NCI-H2029 (cell line): Measurements from ENCODE around the gene PLCL2.
A peak's percentile ranks its signal among the peaks of the same experiment; 100 is the strongest.

ENCODE experiments used
- DNase-seq: peaks from one replicate; lab custom pipeline; 2025; lab: John Stamatoyannopoulos, UW

Gene PLCL2

DNA sequence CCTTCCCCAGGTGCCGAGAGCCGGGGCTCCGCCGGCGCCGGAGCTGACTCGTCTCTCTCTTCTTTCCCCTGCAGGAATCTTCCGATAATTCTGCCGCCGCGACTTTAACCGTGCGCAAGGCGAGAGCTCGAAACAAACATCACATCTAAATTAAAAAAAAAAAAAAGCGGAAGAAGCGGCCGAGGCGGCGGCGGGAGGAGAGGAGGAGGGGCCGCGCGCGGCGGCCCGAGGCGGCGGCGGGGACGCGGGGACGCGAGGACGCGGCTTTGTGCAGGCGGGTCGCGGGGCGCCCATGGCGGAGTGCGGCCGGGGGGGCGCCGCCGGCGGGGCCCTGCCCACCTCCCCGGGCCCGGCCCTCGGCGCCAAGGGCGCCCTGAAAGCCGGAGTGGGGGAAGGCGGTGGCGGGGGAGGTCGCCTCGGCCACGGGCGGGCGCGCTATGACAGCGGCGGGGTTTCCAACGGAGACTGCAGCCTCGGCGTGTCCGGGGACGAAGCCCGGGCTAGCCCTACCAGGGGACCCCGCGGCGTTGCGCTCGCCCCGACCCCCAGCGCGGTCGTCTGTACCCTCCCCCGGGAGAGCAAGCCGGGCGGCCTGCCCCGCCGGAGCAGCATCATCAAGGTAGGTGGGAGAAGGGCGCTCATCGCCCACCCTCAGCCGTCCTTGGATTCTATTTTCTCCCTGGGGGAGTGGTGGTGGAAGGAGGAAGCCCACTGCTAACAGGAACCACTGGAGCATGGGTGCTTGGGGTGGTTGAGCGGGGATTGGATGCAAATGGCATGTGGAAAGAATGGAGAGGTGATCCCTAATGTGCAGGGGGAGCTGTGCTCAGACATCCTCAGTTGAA is at the start of gene PLCL2:
Gene PLCL2, plus strand, starts transcription at position 208 of the 845 bp plus-strand sequence. Its CDS starts 85 bp downstream, at position 293.
- DNase-seq, result peak; percentile 53

DNA sequence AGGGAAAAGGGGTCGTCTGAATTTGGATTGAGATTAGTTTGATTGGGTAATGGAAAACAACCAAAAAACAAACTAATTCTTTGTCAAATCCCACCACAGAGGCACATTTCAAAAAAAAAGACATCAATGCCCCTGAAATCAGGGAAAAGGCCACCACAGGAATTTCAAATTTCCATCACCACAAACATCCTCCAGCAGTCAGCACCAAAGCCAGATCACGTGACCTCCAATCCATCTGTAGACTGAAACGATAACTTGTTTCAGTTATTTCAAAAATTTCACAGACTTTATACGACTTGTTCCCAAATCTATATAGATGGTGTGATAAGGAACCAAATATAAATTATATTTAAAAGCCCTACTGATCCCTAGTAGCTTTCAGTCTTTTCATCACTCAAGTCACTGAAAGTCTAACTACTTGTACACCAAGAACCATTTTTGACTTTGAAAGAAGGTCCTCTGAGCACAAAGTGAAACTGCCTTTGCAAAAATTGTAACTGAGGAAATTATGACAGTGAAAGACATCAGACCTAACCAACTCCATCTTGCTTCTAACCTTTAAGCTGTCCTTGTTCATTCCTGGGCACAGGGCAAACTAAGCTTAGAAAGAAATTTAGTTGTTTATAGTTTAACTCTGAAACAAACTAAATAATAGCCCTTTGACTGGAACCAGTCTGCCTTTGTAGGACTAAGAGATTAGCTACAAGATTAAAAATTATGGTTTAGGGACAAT is 48.1 kb upstream of the PLCL2 start:
- no peak for DNase-seq

DNA sequence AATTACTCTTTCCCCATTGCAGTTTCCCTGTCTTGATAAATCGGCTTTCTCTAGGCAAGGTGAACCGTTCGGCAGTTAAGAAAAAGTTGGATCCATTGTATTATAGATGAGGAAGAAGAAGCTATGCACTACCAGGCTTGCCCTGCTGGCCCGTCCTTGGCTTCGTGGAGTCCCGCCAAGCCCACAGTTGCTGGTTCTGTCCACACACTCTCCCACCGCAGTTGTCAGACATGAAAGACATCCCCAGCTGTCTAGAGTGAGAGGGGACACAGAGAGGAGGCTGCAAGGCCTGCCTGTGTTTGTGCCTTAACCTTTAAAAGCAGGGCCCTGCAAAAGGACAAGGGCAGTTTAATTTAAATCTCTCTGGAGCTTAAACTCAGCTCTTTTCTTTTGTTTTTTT is 47.2 kb upstream of the PLCL2 start:
- DNase-seq, result no peak

DNA sequence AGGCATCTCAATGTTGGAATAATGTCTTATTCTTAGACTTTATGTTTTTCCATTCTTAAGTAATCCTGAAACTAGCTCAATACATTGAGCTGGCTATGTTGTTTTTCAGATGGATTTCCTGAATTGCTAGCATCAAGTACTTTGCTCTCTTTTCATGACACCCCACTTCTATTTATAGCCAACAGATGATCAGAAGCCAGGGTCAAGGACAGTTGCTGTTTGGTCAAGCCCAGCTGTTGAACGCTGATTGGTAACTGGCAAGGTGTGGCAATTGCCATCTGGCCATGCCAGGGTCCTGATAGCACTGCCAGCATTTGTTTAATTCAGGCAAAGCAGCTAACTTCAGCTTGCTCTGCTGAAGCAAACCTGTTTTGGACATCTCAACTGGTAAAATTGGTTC is 46.2 kb upstream of the PLCL2 start:
- DNase-seq, result peak; percentile 44

DNA sequence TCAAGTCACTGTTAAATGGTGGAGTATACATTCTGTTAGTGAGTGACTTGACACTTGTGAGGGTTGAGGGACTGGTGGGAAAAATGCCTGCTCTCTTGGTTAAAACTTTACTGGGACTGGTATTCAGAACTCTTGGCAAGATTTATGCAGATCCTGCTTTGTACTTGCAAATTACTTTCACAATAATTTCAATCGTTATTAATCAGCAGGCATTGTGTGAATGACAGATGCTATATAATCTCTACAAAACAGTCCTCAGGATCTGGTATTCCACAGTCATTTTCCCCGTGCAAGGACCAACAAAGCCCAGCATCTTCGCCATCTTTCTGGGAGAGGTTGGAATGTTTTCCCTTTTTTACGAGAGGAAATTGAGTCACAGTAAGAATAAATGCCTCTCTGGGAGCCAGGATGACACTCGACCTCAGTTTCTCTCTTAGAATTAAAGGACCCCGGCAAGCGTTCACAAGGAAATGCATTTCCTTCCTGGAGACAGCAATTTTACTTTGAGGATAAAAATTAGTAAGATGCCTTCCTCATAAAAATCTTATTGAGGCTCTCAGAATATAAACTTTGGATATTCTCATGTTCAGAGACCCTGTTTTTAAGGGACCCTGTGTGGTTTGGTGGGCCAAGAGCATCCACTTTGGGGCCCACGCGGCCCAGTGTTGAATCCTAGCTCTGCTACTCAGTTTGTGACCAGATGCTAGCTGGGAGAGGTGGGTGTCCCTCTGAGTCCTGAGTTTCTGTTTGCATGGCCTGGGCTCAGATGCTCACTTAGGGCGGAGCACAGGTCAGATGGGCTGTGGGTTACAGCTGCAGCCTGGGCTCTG is 45.3 kb upstream of the PLCL2 start:
- no peak for DNase-seq

DNA sequence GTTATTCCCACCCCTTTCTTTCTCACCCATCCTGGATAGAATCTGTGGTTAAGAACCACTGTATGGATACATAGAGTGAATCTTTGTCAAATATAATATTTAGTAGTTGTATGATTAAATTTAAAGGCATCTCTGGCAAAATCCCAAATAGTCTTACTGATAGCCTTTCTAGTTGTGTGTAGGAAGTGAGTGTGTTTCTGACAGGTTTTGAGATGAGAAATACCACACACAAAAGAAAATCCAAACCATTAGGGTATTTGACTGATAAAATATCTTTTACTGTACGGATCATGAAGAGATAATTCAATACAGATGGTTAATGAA is 44.7 kb upstream of the PLCL2 start:
- DNase-seq, result no peak

DNA sequence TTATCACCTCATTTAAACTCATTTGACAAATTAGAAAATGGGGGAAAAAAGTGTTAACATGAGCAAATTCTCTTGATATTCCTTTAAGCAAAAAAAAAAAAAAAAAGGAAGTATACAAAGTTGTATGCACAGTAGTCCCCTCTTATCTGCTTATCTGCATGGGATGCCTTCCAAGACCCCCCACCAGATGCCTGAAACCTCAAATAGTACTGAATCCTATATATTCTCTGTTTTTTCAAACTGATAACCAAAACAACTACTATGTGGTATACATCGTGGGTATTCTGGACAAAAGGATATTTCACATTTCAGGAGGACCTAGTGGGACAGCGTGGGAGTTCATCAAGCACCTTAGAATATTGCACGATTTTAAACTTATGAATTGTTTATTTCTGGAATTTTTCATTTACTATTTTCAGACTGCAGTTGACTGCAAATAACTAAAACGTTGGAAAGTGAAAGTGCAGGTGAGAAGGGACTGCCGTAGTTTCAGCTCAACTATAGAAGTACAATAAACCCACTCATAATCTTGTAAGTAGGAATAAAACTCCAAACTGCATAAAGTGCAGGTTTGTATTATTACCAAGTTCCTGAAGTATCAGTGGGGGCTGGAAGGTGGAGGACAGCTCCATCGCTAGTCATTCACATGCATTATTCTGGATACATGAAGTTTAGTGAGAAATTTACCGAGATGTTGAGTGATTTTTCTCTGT is 43.6 kb upstream of the PLCL2 start:
- no peak for DNase-seq

DNA sequence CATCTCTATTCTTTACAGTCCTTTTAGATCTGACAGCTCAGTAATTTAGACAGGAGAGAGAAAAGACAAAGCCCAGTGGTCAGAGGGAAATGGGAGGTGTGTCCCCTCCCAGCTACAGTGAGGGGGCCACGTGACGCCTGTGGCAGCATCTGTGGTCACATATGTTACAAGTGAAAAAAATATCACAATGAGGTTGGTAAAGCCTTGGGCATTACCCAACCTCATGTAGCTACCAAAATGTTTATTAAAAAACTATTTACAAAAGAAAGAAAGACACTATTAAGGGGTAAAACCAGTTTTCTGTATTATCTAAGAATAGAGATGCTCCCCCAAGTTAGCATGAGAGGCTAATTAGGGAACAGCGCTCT is 42.9 kb upstream of the PLCL2 start:
- DNase-seq, result peak; percentile 27

DNA sequence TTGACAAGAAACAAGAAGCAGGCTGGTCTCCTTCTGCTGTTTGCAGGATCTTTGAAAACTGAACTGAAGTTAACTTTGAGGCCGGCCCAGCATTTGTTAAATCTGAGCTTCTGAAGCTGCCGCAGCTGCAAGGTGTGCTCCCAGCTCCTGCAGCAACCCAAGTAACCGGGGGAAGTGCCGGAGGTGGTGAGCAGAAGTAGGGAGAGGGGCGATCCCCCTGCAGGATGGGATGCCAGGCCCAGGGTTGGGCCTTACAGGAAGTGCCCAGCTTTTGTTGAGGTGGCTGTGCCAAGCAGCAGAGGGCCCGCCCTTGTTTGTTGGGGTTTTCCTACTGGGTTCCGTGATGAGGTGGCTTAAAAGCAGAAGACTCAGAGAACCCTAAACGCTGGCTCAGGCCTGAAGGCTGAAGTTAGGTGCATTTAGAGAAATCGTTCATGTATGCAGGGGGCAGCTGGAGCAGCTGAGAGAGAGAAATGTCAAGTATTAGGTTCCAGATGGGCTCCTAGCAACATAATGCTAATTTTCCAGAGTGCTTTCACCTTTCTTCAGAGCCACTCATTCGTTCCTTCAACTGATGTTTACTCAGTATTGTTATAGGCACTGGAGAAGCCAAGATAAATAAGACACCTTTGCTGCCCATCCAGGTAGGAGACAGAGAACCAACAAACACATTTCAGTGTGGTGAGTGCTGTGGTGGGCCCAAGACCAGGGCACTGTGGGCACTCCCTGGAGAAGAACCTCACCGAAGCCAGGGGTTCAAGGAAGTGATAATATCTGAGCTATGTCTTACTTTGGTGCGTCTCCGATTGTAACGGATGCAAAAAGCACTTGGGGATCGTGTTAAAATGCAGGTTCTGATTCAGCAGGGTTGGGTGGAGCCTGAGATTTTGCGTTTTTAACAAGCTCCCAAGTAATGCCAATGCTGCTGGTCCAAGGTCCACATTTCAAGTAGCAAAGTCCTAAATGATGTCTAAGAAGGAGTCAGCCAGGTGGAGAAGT is 42.2 kb upstream of the PLCL2 start:
- peak; percentile 96 for DNase-seq

DNA sequence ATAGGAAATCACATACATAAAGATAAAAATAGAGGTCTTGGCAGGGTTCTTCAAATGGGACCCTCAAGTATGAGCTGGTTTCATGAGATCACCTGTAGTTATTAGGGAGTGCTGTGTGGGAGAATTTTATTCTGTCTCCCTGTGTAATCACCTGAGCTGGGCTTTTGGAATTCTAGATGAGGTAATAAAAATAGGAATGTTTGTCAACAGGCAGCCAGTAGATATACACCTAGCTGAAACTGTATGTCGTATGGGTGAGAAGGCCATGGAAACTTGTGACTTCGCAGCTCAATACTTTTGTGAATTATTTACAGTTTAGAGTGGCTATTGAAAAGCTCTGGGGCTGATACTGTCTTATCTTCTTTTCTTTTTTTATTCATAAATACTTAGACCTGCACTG is 40.5 kb upstream of the PLCL2 start:
- DNase-seq, result no peak

DNA sequence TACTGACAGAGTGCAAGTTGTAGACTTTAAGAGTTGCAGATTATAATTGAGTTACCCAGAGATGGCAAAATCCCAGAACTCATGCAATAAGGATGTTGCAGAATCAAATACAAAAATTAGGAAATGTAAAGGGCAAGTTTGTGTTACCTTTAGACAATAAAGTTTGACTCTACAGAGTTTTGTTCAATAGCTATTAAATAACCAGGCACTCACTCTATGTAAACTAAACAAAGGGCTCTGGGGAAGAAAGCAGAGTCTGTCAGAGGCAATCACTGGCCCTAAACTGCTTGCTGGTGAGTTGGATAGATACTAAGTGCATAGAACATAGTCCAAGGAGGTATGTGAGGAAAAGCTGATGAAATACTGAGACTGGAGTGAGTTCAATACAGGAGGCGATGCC is 40.0 kb upstream of the PLCL2 start:
- no peak for DNase-seq

DNA sequence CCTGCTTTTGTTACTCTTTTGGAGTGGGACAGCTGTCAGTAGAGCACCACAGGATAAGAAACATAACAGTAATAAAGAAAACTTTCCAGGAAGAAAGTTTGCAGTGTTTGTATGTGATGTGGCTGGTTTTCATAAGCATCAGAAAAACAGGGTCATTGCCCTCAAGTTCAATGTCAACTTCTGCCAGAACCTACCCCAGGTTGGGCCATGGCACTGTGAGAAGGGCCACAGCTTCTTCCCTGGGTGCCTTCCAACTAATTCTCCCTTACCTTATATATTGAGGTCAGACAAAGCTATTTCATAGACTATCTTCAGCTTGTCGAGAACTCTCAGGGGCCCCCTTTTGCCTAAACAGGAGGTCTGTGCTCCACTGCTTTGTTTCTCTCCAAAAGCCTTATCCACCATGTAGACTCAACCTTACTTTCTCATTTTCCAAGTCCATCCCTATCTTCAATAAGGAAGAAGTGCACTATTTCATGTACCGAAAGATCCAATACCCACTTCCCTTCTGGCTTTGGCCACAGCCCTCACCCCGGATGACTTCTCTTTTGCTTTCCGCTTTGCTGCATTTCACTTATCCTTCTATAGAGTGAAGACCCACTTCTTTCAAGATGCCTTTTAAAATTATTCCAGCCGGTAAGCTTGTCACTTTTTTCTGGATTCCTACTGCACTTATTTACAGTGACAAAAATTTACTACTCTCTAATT is 38.2 kb upstream of the PLCL2 start:
- DNase-seq, result no peak

DNA sequence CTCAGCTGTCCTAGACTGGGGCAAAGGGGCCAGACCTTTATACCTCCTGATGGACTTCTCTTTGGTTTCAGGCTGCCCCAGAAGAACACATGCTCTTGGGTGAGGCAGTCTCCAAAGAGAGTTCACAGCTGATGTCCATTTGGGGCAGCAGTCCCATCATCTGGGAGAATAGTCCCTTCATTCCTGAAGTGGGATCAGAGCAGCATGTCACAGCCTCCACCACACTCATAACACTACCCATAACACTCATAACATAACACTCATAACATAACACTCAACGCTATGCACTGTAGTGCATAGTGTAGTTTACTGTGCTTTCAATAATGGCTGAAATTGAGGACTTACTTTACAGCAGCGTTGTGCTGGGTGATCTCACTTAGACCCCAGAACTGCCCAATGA is 36.7 kb upstream of the PLCL2 start:
- DNase-seq, result no peak

DNA sequence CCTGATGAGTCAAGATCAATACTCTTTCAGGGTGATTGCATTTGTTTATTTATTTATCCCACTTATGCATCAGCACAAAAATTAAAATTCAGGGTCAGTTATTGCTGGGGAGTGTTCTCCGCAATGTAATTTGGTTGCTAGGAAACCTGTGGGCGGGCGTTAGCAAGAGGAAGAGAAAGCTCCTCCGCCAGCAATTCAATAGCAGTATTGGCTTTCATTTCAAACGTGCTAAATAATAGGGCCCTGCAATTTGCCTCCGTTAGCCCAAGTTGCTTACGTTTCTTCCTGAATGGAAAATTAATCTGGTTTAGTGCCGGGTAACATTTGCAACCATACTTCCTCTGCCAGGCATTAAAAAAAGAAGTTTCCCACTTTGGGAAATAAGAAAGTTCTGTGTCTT is 35.5 kb upstream of the PLCL2 start:
- DNase-seq, result peak; percentile 93

DNA sequence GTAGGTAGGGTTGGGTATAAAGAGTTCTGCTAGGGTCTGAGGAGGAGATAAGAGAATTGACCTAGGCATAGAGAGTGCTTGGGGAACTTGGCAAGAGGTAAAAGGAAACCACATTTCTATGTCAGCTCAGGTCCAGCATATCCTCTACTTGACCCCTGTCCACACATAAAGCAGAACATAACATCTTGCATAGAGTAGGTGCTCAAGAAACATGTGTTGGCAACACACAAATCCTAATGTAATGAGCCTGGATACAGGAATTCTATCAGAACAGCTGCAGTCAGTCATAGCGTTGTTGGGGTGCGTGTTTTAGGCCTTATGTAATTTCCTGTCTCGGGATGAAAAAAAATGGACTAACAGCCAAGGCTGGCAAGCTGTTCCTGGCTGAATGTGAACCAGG is 35.0 kb upstream of the PLCL2 start:
- DNase-seq, result no peak

DNA sequence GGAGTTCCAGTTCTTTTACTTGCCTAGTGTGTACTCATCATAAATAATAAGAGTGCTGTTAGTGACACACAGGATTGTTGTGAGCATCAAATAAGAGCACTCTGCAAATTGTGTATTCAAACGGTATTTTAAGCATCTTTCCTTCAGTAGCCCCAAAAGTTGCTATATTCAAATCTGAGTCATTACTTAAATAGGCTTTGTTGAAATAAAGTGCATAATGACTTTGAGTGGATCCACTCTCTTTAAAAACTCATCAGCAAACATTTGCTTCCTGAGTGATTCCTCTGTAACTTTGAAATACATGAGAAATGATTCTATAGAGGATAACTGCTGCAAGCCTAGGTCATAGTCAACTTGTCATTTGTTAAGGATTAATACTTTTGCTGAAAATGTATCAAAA is 29.3 kb upstream of the PLCL2 start:
- no peak for DNase-seq

DNA sequence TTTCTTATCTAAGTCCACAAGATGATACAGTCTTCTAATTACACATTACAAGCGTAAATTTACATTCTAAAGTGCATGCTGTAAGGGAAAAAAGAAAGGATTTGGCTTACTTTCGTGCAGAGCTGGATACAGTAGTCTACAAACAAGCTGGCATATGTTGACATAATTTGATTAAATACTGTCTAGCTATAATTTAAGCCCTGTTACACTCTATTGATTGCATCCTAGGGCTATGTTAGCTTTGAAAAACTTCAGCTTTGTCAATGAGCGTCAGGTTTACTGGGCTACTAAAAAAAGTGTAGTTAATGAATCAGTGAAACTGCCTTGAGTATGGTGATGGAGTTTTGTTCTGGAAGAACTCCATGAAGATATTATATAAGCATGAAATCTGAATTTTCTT is 24.5 kb upstream of the PLCL2 start:
- no peak for DNase-seq

DNA sequence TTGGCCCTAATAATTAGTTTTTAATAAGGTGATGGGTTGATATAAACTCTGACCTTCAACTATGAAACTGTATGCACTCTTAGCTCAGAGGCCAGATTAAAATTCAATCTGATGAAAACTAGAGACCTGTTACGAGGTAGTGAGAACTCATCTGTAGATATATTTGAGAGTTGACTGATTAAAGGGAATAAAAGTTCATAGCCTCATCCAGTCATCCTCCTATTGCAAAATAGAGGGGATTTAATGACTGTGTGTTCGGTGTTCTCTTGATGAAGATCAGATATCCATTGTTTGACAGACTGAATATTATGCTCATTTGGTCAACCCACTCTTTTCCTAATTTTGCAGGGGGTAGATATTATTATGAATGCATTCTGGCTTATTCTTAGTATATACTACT is 23.3 kb upstream of the PLCL2 start:
- no peak for DNase-seq

DNA sequence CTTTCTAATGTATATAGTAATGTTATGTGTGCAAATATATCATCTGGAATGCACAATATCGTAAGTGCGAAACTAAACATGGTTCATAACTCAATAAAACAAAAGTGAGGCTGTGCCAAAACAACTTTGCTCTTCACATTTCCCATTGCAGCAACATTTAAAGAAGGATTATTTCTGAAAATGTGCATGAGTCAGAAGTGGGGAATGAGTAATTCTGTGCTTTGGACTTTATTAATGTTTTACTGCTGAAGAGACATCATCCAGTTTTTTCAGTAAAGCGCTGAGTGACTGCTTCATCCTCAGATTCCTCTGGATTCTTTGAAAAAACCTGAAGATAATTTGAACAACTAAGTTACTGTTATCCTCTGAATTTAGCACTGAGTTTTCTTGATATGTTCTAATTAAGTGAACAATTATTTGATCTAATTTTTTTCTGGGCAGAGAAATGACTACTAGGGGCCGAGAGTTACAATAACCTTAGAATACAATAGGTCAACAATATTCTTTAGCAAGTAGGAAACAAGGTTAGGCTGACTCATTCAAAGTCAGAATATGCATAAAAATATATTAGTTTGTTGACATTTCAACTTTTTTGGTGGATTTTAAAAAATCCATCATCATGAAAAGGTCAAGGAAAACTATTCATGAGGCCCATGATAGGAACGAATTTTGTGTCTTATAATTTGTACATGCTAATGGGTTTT is 20.0 kb upstream of the PLCL2 start:
- no peak for DNase-seq

DNA sequence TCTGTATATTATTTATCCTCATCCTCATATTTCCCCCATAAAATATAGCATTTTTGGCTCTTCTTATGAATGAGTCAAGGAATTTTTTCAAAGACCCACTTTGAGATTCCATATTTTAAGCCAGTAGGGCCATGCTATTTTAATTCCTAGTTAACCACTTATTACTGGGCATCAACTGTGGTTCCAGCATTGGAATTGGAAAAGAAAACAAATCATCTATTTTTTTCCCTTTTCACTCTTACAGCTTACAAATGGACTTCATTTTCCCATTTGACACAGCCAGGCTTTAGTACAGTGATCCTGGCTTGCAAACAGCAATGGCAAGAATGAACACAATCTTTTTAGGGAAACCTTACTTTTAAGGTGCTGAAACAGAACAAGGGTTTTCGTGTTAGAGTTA is 19.4 kb upstream of the PLCL2 start:
- DNase-seq, result no peak
